Endothelial cell of umbilical vein (primary cell): ENCODE measurements around the gene C3orf85. TPM values are rescaled to one million over a fixed set of nuclear protein-coding genes. Genes with fewer than 3 reads are reported as not detected.

Experiments used
- BruUV-seq: library from RNA; stranded (reverse); fragments of 400-500 nt; replicated peaks from 2 replicates; lab custom pipeline; 2021; lab: Mats Ljungman, UMichigan
- CTCF ChIA-PET: fragments of 300-600, 350-600 bp; sonication (Branson Sonifier 250); formaldehyde crosslinking; loops from one replicate; lab custom pipeline; 2021; ENCODE audit warnings: antibody characterized with exemption, inconsistent platforms; lab: Charles Lee
- POLR2A ChIA-PET: fragments of 300-600, 350-600 bp; sonication (Branson Sonifier 250); formaldehyde crosslinking; loops from one replicate; lab custom pipeline; 2021; ENCODE audit warnings: antibody characterized with exemption, inconsistent platforms; lab: Charles Lee
- DNase-seq: peaks from one replicate; pipeline ENCODE4 v3.0.0-alpha.2; 2011; ENCODE audit warnings: low read depth, low spot score
- FAIRE-seq: peaks from 2 replicates; lab custom pipeline; 2011; peaks lifted over from hg19 to GRCh38; lab: Jason Lieb, UNC
- H2AFZ ChIP-seq: 2 replicates; pipeline ENCODE4 v1.6.0; 2012; ENCODE audit warnings: low read depth, low read length, control low read depth, inconsistent platforms
- H3K27ac ChIP-seq: 2 replicates; pipeline ENCODE4 v1.5.1; 2011; ENCODE audit warnings: low read depth, mild to moderate bottlenecking, control low read depth, low read length, moderate library complexity; ENCODE audit not compliant: insufficient read depth
- H3K27me3 ChIP-seq, 2 experiments: 2 replicates each; pipeline versions ENCODE4 v1.6.0 to v1.6.1; 2011; ENCODE audit warnings: low read length in 2 of 2, mixed read lengths in 1 of 2; ENCODE audit not compliant: control insufficient read depth in 2 of 2, insufficient read depth in 2 of 2
- H3K36me3 ChIP-seq, 2 experiments: 2 replicates in 1 of 2; 3 replicates in 1 of 2; pipeline ENCODE4 v1.5.1; 2011; ENCODE audit warnings: low read length in 2 of 2, mild to moderate bottlenecking in 1 of 2, moderate library complexity in 1 of 2; ENCODE audit not compliant: control insufficient read depth in 2 of 2, insufficient read depth in 2 of 2; ENCODE audit errors: extremely low read depth in 1 of 2
- H3K4me1 ChIP-seq: 3 replicates; pipeline ENCODE4 v1.5.1; 2011; ENCODE audit warnings: mild to moderate bottlenecking, low read length; ENCODE audit not compliant: control insufficient read depth, insufficient read depth; ENCODE audit errors: extremely low read depth
- H3K4me2 ChIP-seq: 2 replicates; pipeline ENCODE4 v1.6.1; 2011; ENCODE audit warnings: low read length, control low read depth, mixed read lengths; ENCODE audit not compliant: insufficient read depth
- H3K4me3 ChIP-seq, 3 experiments: fragments of 200-600 bp in 1 of 3; sonication (generic), shearing (Covaris generic) in 1 of 3; replicated peaks in 1 of 3; 2 replicates each; pipeline ENCODE4 v1.5.1; 2011 to 2016; ENCODE audit warnings: control low read depth in 3 of 3, low read length in 3 of 3, mild to moderate bottlenecking in 2 of 3, inconsistent platforms in 1 of 3, low read depth in 1 of 3, moderate library complexity in 1 of 3; ENCODE audit not compliant: insufficient read depth in 1 of 3
- H3K79me2 ChIP-seq: 2 replicates; pipeline ENCODE4 v1.6.0; 2012; ENCODE audit warnings: low read length, inconsistent platforms; ENCODE audit not compliant: control insufficient read depth, insufficient read depth
- H3K9ac ChIP-seq: replicated peaks from 2 replicates; pipeline ENCODE3; 2011; ENCODE audit warnings: low read length, control low read depth; ENCODE audit not compliant: insufficient read depth; ENCODE audit errors: extremely low read depth
- H3K9me1 ChIP-seq: replicated peaks from 3 replicates; pipeline ENCODE4 v1.6.0; 2011; ENCODE audit warnings: mild to moderate bottlenecking, low read length; ENCODE audit not compliant: control insufficient read depth, insufficient read depth; ENCODE audit errors: extremely low read depth
- H3K9me3 ChIP-seq: replicated peaks from 2 replicates; pipeline ENCODE4 v1.5.1; 2012; ENCODE audit warnings: low read length, inconsistent platforms; ENCODE audit not compliant: control insufficient read depth, insufficient read depth
- H4K20me1 ChIP-seq: replicated peaks from 2 replicates; pipeline ENCODE3; 2011; ENCODE audit warnings: mild to moderate bottlenecking, low read length; ENCODE audit not compliant: control insufficient read depth, insufficient read depth; ENCODE audit errors: extremely low read depth
- CTCF ChIP-seq, 2 donors: IDR thresholded peaks; 1 replicate in 1 of 2; 2 replicates in 1 of 2; pipeline ENCODE4 v1.5.1; 2011; ENCODE audit warnings: low read length in 2 of 2, mild to moderate bottlenecking in 2 of 2, moderate library complexity in 2 of 2, control low read depth in 1 of 2, inconsistent platforms in 1 of 2, low read depth in 1 of 2; ENCODE audit not compliant: insufficient read depth in 1 of 2; ENCODE audit errors: extremely low read depth in 1 of 2
- EZH2 ChIP-seq: IDR thresholded peaks from 2 replicates; pipeline ENCODE4 v1.6.1; 2012; ENCODE audit warnings: borderline replicate concordance, low read depth, mild to moderate bottlenecking, moderate library complexity, low read length, inconsistent platforms; ENCODE audit not compliant: severe bottlenecking
- FOS ChIP-seq: IDR thresholded peaks from 2 replicates; pipeline ENCODE4 v1.6.1; 2011; ENCODE audit warnings: mild to moderate bottlenecking, low read length, moderate library complexity, borderline replicate concordance; ENCODE audit not compliant: insufficient read depth
- GATA2 ChIP-seq: IDR thresholded peaks from 2 replicates; pipeline ENCODE4 v1.7.0; 2011; ENCODE audit warnings: low read depth, mild to moderate bottlenecking, moderate library complexity, mixed read lengths, low read length; ENCODE audit not compliant: insufficient read length, insufficient read depth
- JUN ChIP-seq: IDR thresholded peaks from 2 replicates; pipeline ENCODE4 v1.6.1; 2011; ENCODE audit warnings: borderline replicate concordance, low read depth; ENCODE audit not compliant: insufficient read length, insufficient read depth
- MAX ChIP-seq: IDR thresholded peaks from 2 replicates; pipeline ENCODE4 v1.6.1; 2011; ENCODE audit not compliant: insufficient read depth, insufficient read length
- MYC ChIP-seq: IDR thresholded peaks from one replicate; pipeline ENCODE4 v1.6.1; 2011; ENCODE audit warnings: mild to moderate bottlenecking, low read depth, low read length
- POLR2A ChIP-seq: IDR thresholded peaks from 2 replicates; pipeline ENCODE4 v1.6.1; 2012; ENCODE audit warnings: low read depth, mild to moderate bottlenecking, control low read depth, low read length
- POLR2AphosphoS5 ChIP-seq: IDR thresholded peaks from 2 replicates; pipeline ENCODE4 v1.6.1; 2012; ENCODE audit warnings: low read depth, mild to moderate bottlenecking, control low read depth, low read length, moderate library complexity; ENCODE audit not compliant: insufficient read depth
- dilution Hi-C: fragments of 300-500 bp; cut with MboI; formaldehyde crosslinking; loops from one replicate; pipeline ENCODE4 v1.15.0; 2019; ENCODE audit warnings: low sequenced_read_pairs; ENCODE audit not compliant: extremely low pct_ligation_motif_present
- intact Hi-C: fragments of 100-400 bp; cut with micrococcal nuclease; formaldehyde crosslinking; loops from one replicate; pipeline ENCODE4 v1.10.0; 2022
- polyA plus RNA-seq, 4 experiments: library from polyadenylated mRNA; depleted of rRNA in 3 of 4; stranded (reverse) in 3 of 4; unstranded in 1 of 4; fragments of >200 nt; gene quantifications; 2 replicates each; pipeline versions ENCODE4 v1.2.1 to v1.2.3, GENCODE V29; 2011 to 2012; ENCODE audit warnings: missing spikeins in 1 of 4
- total RNA-seq: library from RNA; stranded (reverse); gene quantifications from 2 replicates; pipeline ENCODE4 v1.2.3, GENCODE V29; 2021

The C3orf85 gene
- total and polyA plus RNA-seq, 2 donors (not counting 3 experiments of a cell fraction or from before 2014, with no cell fraction given): not detected

- Histone ChIP-seq H3K4me1 (no peaks in the 10 kb centered on the region), H3K9ac (no peak overlapping the region), H3K4me2 (no peak overlapping the region), H3K9me1 (no peaks in the 10 kb centered on the region), H3K27ac (no peak overlapping the region), H3K36me3 (no peaks in the 10 kb centered on the region), H2AFZ (no peak overlapping the region), H3K79me2 (no peaks in the 10 kb centered on the region), H3K9me3 (peaks cover 1% of the 10 kb centered on the region), H3K27me3 (no peaks in the 10 kb centered on the region), H4K20me1 (no peaks in the 10 kb centered on the region), H3K4me3 (no peak overlapping the region)
- dilution Hi-C loops (no loop called here), intact Hi-C loops (no loop called here)
- FAIRE-seq (no peak), DNase-seq (no peak)
- BruUV-seq: no TSS peak
- POLR2A ChIA-PET: no interaction called here
- CTCF ChIA-PET: no interaction called here
- TF ChIP-seq POLR2AphosphoS5: no peak
- no peak for TF ChIP-seq POLR2A
- TF ChIP-seq EZH2: no peak
- no peak for TF ChIP-seq CTCF (IDR thresholded peaks at IDR 0.05; ENCODE audit: extremely low read depth in 1 of 2, insufficient read depth in 1 of 2, low read depth in 1 of 2, low read length in 2 of 2)
- no peak for TF ChIP-seq JUN
- TF ChIP-seq MYC: no peak
- TF ChIP-seq MAX: no peak
- no peak for TF ChIP-seq GATA2
- no peak for TF ChIP-seq FOS
These were observed 1.2 kb downstream of the C3orf85 start for GRCh38 chr3:109137761-109138160.
